SK-N-DZ (cell line): ENCODE data around the gene MUSK. TPM values are rescaled to one million over a fixed set of nuclear protein-coding genes. Genes with fewer than 3 reads are reported as not detected.

Experiments
- DNase-seq: peaks from one replicate; pipeline ENCODE4 v3.0.0-alpha.2; 2015; ENCODE audit warnings: low spot score
- polyA plus RNA-seq, 2 experiments: library from polyadenylated mRNA; depleted of rRNA; stranded (reverse); fragments of >200 nt; gene quantifications; 2 replicates each; pipeline ENCODE4 v1.2.3, GENCODE V29; 2014

The MUSK gene
- polyA plus RNA-seq (2014; cell fraction: cytosol; rRNA removed) = not detected in 2 replicates
- not detected in 2 replicates for polyA plus RNA-seq (2014; cell fraction: nucleus; rRNA removed)

GRCh38 chr9:110668570-110669167, at the start of gene MUSK:
MUSK (plus strand) TSS chr9:110668791; CDS start chr9:110668905, 114 bp downstream.
- DNase-seq = no peak

- DNase-seq = no peak
These were observed 48.8 kb upstream of the MUSK start for GRCh38 chr9:110619831-110620230.

GRCh38 chr9:110620726-110621125, 47.9 kb upstream of the MUSK start:
- no peak for DNase-seq

DNA sequence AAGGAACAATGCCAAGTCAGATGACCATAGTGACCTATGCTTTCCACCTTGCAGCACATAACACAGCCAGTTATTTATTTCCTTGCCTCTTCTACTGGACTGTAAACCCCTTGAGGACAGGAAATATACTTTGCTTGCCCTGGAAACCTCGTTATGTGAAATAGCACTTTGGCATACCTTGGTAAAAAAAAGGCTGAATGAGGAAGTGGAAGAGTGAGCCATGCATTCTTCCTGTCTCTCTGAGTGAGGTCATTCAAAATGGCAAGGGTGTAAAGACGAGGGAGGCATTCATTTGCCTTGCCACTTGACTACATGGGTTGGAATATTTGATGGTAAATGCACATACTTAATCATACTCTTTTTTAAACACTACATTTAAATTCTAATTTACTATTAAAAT, 46.2 kb upstream of the MUSK start:
- no peak for DNase-seq

DNA sequence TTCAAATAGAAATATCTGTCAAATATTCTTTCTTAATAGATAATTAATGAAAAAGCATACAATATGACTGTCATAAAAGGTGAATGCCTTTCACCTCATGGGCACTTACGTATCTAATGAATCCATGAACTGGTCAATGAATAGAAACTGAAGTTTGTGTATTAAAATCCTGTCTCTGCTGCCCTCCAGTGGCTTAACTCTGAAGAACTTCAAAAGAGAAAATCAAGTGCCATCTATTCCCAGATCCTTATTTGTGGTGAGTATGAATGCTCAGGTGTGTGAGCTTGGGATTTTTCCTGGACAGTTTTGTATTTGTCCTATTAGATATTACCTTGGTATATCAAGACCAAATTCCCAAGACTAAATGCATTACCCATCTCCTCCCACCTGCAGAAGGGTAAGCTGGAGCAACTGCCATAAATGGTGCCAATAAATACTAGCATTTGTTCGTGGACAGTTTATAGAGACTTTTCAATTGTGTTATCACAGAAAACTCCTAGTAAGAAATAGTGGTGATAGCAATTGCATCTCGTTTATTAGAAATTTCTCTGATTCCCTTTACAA, 45.0 kb upstream of the MUSK start:
- DNase-seq = peak; percentile 76

GRCh38 chr9:110626101-110626829, 42.3 kb upstream of the MUSK start:
- no peak for DNase-seq

DNA sequence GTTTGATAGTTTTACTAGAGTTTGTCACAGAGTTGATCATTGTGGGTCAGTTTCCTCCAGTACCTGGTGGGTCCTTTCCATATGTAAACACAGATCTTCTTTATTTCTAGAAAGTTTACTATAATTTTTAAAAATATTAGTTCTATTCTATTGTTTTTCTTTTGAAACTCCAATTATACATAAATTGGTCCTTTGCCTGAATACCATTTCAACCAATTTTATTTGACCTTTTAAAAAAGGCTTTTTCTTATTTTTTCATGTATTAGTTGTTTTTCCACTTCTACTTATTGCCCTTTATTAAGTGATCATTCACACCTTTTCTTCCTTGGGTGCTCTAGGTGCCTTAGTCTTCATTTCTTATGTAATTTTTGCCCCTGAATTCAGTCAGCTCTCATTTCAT, 33.0 kb upstream of the MUSK start:
- DNase-seq = no peak

DNA sequence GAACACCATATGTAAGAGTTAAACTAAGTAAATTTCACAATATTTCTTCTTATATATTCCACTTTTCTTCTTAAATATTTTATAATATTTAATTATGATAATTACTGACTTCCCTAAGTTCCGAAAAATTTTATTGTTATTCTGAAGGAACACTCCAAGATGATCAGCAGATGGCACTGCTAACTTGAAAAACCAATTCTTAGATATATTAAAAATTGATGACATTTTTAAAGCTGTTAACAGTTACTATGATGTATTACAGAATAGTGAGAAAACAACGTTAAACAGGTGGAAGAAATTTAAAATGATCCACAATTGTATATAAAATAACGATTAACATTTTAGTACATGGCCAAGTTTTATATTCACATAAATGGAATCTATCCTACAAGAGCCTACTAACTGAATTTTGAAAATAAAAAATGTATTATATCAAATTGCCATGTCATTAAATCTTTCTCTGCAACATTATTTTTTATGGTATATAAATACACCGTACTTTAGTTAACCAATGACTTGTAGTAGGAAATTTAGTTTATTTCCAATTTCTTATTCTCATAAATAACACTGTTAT, 30.1 kb upstream of the MUSK start:
- no peak for DNase-seq

- no peak for DNase-seq
These were observed 27.9 kb upstream of the MUSK start for GRCh38 chr9:110640736-110641135.

- no peak for DNase-seq
These were observed 27.3 kb upstream of the MUSK start for GRCh38 chr9:110641293-110641692.

- DNase-seq = no peak
These were observed 19.9 kb upstream of the MUSK start for GRCh38 chr9:110648696-110649095.

DNA sequence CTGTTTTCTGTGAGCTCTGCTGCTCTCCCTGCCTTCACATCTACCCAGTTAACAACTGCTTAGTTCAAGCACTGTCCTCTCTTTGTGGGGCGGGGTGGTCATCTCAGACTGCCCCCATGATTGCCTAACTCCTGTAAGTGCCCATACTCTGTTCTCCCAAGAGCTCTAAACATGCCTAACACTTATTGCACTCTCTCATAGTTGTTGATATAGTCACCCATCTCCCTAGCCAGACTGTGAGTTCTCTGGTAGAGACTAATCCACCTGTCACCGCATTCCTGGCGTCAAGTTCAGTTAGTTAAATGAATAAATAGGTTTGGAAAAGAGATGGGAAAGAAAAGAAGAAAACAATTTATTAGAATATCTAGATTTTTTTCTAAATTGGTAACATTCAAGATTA, 18.3 kb upstream of the MUSK start:
- DNase-seq = no peak

DNA sequence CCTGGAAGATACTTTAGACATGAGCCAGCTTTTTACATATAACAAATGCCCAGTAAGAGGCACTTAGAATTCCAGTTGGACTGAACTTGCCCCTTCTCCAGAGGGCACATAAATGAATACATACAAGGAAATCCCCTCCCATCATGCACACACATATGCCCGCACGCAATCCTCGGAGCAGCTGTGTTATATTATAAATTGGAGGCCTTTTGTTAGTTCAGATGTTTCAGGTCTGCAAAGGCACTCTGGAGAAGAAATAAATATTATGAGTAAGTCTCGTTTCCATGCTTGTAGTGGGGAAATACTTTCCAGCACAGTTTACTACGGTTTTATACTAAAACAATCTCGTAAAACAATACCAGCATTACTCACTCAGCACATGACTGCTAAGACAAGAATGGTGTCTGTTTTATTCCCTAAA, 17.6 kb upstream of the MUSK start:
- DNase-seq = no peak

GRCh38 chr9:110655754-110656641, 12.6 kb upstream of the MUSK start:
- DNase-seq = no peak

DNA sequence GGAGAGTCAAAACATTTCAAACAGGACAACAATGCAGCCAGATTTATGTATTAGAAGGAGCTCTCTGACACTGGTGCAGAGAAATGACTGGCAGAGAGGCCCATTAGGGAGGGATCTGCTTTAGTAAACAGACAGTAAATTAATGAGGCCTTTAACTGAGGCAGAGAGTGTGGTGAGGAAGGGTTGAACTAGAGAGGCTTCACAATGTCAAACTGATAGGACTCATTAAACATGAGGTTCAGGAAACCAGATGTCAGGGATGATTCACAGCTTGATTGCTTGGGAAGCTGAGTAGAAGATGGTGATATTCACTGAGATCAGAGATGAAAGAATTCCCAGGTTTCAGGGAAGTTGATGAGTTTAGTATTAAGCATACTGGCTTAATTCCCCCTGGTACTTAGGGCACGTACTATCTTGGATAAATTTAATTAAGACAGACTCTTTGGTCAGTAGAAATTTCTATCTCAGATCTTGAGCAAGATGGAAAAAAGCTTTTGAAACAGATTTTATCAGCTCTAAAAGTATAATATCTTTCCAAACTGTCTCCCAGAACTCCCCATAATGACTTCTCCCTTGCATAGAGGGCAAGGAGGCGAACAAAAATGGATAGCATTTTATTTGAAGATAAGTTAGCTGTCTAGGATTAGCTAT, 8.6 kb upstream of the MUSK start:
- DNase-seq = peak; percentile 99

DNA sequence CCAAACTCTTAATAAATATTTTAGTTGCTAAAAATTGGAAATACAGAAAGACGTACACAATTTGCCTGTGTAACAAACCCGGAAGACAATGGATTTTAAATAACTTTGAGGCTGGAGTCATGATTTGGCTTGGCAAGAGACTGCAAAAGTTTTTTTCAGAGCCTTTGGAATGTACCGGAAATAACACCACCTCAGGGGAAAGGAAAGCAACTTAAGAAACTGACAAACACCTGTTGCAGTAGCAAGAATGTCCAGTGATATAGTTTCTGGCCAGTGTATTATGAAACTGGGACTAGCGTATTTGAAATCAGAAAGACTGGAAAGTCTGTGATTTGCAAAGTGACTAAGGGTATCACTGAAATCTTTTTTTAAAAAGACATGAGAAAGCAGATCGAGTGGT, 842 bp downstream of the MUSK start:
- DNase-seq = no peak

DNA sequence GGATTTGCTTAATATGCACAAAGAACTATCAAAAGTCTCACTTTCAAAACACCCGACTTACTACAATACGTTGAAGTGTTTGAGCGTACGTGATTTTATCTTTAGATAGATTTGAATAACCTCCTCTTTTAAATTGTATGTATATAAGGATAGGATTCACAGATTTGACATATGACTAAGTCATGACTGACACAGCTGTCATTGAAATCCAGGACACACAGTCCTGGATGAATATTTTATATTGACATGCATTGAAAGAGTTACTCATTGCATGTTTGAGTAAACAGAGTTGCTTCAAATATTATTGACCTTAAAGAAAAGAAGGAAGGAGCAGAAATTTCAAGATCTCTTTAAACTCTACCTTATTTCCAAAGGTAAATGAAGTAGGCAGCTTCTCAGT, 3.3 kb downstream of the MUSK start:
- DNase-seq = no peak

DNA sequence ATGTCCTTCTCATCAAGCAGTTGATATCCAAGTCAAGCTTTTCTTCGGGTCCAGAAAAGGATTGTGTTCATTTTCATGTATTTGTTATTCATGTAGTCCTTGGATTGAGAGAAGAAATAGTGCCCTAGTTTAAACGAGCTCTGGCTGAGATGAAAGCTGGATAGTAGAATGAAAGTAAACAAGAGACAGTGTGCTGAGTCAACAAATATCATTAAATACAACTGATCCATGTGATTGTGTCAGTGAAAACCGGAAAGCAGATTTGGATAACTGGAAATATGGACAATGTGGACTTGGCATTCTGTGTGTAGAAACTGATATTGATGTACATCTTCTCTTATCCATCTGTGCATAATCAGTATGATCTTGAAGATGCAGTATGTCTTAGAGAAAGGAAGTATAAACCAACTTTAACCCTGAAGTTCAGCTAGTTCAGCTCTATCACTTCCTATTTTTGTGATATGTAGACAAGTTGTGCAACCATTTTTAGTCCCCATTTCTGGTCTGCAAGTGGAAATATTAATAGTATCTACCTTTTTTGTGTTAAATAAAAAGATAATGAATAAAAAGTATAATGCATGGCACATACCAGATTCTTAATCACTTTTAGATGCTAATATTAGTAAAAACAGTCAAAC, 4.4 kb downstream of the MUSK start:
- DNase-seq = no peak

GRCh38 chr9:110687497-110687896, 18.9 kb downstream of the MUSK start:
- DNase-seq = no peak

DNA sequence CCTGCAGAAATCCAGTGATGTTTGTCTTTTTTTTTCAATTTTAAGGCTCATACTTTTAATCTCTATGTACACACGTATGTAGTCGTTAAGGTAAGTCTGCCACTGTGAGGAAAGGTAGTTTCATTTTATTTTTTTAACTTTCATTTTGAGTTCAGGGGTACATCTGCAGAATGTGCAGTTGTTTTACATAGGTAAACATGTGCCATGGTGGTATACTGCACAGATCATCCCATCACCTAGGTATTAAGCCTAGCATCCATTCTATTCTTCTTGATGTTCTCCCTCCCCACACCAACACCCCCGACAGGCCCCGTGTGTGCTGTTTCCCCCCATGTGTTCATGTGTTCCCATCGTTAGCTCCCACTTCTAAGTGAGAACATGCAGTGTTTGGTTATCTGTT, 19.7 kb downstream of the MUSK start:
- DNase-seq = no peak
